Central memory CD8-positive, alpha-beta T cell (primary cell): ENCODE measurements around the gene CUX1.
A peak's percentile ranks its signal among the peaks of the same experiment; 100 is the strongest.

Source experiments
- ATAC-seq: fragments of 150-1000 bp; cut with Tn5 transposase; replicated peaks from 2 replicates; pipeline ENCODE4 v1.10.0; 2022; ENCODE audit warnings: mild to moderate bottlenecking, moderate FRiP score, moderate number of reproducible peaks; ENCODE audit not compliant: poor library complexity, severe bottlenecking; ENCODE audit errors: extremely low read depth
- DNase-seq, 2 donors: peaks; one replicate each; pipeline ENCODE4 v3.0.0; 2021; ENCODE audit warnings: low spot score in 2 of 2
- H3K27ac Mint-ChIP-seq: one replicate; pipeline ENCODE4 v1.8.0; 2022; ENCODE audit warnings: low read depth, mild to moderate bottlenecking, moderate library complexity, mixed read lengths
- H3K27me3 Mint-ChIP-seq: one replicate; pipeline ENCODE4 v1.8.0; 2022; ENCODE audit warnings: mixed read lengths
- H3K36me3 Mint-ChIP-seq: one replicate; pipeline ENCODE4 v1.8.0; 2022; ENCODE audit warnings: mild to moderate bottlenecking, moderate library complexity, mixed read lengths; ENCODE audit not compliant: insufficient read depth
- H3K4me1 Mint-ChIP-seq: one replicate; pipeline ENCODE4 v1.8.0; 2022; ENCODE audit warnings: mixed read lengths
- H3K4me3 Mint-ChIP-seq: one replicate; pipeline ENCODE4 v1.8.0; 2022; ENCODE audit warnings: mild to moderate bottlenecking, moderate library complexity, mixed read lengths
- H3K9me3 Mint-ChIP-seq: one replicate; pipeline ENCODE4 v1.8.0; 2022; ENCODE audit warnings: mixed read lengths

CUX1 gene

DNA sequence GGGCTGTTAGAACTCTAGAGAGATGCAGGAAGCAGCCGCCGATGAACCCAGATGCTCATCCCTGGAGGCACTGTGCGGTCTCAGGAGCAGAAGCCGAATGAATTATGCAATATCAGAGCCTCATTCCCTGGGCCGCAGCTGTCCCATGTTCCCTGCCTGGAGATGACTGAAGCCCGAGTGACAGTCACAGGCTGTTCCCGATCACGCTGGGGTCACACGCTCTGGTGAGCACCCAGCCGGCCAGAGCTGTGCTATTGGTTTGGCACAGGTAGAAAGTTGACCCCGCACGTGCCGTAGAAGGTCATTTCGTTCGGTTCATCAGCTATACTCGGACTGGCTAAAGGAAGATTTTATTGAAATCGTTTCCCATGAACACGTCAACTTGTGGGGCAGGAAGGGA lies 328.7 kb downstream of the CUX1 start:
- Mint-ChIP-seq H3K4me3 (no peak overlapping the region), H3K9me3 (no peaks in the 10 kb centered on the region), H3K27ac (no peak overlapping the region), H3K4me1 (peaks cover 6% of the 10 kb centered on the region), H3K36me3 (peaks cover 4% of the 10 kb centered on the region), H3K27me3 (no peaks in the 10 kb centered on the region)
- ATAC-seq: no peak
- no peak for DNase-seq

GRCh38 chr7:102147008-102147407 lies 329.6 kb downstream of the CUX1 start:
- Mint-ChIP-seq H3K27ac (no peak overlapping the region), H3K4me1 (peaks cover 2% of the 10 kb centered on the region)
- ATAC-seq: no peak

GRCh38 chr7:102148799-102149198 lies 331.4 kb downstream of the CUX1 start:
- DNase-seq (no peak), ATAC-seq (no peak)
- peaks cover 9% of the 10 kb centered on the region for H3K36me3 Mint-ChIP-seq
- H3K4me3 Mint-ChIP-seq: no peak overlapping the region
- no peaks in the 10 kb centered on the region for H3K27me3 Mint-ChIP-seq
- H3K4me1 Mint-ChIP-seq: no peaks in the 10 kb centered on the region
- no peaks in the 10 kb centered on the region for H3K9me3 Mint-ChIP-seq
- no peak overlapping the region for H3K27ac Mint-ChIP-seq

More at GRCh38 chr7:102147008-102147407, 329.6 kb downstream of the CUX1 start:
- no peaks in the 10 kb centered on the region for H3K27me3 Mint-ChIP-seq
- no peak overlapping the region for H3K4me3 Mint-ChIP-seq
- H3K9me3 Mint-ChIP-seq: no peaks in the 10 kb centered on the region
- peaks cover 5% of the 10 kb centered on the region for H3K36me3 Mint-ChIP-seq
- DNase-seq: no peak

GRCh38 chr7:102149416-102149815 lies 332.0 kb downstream of the CUX1 start:
- H3K27ac Mint-ChIP-seq: no peak overlapping the region
- peaks cover 9% of the 10 kb centered on the region for H3K36me3 Mint-ChIP-seq
- no peaks in the 10 kb centered on the region for H3K27me3 Mint-ChIP-seq
- no peaks in the 10 kb centered on the region for H3K4me1 Mint-ChIP-seq
- no peak overlapping the region for H3K4me3 Mint-ChIP-seq
- DNase-seq (no peak), ATAC-seq (no peak)
- no peaks in the 10 kb centered on the region for H3K9me3 Mint-ChIP-seq

DNA sequence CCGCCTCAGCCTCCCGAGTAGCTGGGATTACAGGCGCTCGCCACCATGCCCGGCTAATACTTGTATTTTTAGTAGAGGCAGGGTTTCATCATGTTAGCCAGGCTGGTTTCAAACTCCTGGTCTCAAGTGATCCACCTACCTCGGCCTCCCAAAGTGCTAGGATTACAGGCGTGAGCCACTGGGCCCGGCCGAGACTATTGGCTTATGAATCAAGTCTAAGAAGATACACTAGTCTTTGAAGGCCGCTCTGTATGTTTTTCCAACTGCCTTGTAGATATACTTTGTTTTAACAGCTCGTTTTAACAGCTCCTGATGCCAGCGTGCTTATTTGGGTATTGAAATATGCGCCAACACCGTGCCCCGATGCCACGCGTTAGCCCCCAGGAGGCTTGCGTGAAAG lies 332.8 kb downstream of the CUX1 start:
- no peak for ATAC-seq
- H3K36me3 Mint-ChIP-seq: peaks cover 9% of the 10 kb centered on the region

DNA sequence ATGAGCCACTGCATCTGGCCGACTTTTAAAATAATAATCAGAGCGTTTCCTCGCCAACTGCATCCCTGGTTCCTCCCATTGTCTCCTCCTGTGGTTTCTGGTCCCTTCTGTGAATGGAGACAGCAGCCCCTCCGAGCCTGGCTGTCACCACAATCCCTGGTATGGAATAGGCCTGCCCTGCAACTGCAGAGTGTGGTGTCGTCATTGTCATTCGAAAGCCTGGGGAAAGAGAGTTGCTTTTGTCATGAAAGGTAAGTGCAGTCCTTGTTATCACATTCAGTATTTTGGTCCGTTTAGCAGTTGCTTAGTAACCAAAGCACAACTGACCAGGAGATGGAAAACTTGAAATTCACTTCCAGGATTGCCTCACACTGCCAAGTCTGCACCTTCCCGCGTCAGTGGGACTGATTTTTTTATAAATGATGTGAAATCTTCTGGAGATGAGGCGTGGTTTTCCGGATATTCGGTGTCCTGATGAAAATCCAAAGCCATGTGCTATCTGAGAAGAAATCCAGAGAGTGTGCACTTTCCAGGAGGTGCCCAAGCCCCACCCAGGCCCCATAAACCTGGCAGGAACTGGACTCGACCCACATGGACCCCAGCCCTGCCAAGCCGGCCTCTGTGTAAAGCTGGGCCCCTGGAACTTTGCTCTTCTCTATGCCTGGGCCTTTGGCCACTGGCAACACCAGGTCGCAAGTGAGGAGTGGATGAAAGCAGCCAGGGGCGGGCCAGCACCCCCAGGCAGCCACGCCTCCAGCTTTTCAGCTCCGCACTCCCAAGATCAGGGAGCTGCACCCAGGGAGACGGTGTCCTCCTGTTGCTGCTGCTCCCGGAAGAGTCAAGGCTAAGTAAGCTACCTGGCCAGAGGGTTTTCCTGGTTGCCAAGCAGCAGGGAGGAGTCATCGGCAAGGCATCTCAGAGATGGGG lies 335.5 kb downstream of the CUX1 start:
- no peaks in the 10 kb centered on the region for H3K4me1 Mint-ChIP-seq
- no peaks in the 10 kb centered on the region for H3K27me3 Mint-ChIP-seq
- DNase-seq (no peak), ATAC-seq (no peak)
- no peak overlapping the region for H3K27ac Mint-ChIP-seq
- H3K4me3 Mint-ChIP-seq: no peak overlapping the region
- H3K36me3 Mint-ChIP-seq: peaks cover 11% of the 10 kb centered on the region
- H3K9me3 Mint-ChIP-seq: no peaks in the 10 kb centered on the region

More for the DNA sequence above, 332.8 kb downstream of the CUX1 start:
- no peaks in the 10 kb centered on the region for H3K27me3 Mint-ChIP-seq
- no peak overlapping the region for H3K27ac Mint-ChIP-seq
- H3K9me3 Mint-ChIP-seq: no peaks in the 10 kb centered on the region
- H3K4me3 Mint-ChIP-seq: no peak overlapping the region
- no peak for DNase-seq
- H3K4me1 Mint-ChIP-seq: no peaks in the 10 kb centered on the region

DNA sequence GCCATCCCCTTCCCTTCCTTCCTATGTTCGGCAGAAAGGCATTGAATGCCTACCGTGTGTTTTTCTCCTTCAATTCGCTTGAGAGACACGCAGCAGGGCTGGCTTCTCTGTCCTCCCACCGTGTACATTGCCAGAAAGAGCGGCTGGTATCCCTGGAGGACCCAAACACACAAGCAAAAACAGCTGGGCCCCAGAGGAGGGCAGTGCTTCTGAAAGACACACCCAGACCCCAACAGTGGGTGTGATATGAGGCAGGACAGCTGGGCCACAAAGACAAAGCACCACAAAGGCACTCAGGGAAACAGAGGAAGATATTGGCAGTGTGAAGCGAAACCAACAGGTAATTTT lies 336.1 kb downstream of the CUX1 start:
- ATAC-seq: no peak
- no peak overlapping the region for H3K27ac Mint-ChIP-seq
- H3K9me3 Mint-ChIP-seq: no peaks in the 10 kb centered on the region
- H3K27me3 Mint-ChIP-seq: no peaks in the 10 kb centered on the region
- H3K36me3 Mint-ChIP-seq: peaks cover 13% of the 10 kb centered on the region
- no peaks in the 10 kb centered on the region for H3K4me1 Mint-ChIP-seq
- H3K4me3 Mint-ChIP-seq: no peak overlapping the region
- no peak for DNase-seq

GRCh38 chr7:102154425-102154824 lies 337.0 kb downstream of the CUX1 start:
- Mint-ChIP-seq H3K4me1 (no peaks in the 10 kb centered on the region), H3K36me3 (peaks cover 13% of the 10 kb centered on the region), H3K27me3 (no peaks in the 10 kb centered on the region), H3K27ac (peak overlapping the region; percentile 75), H3K4me3 (no peak overlapping the region), H3K9me3 (no peaks in the 10 kb centered on the region)
- ATAC-seq (no peak), DNase-seq (no peak)

GRCh38 chr7:102155821-102156441 lies 338.5 kb downstream of the CUX1 start:
- no peaks in the 10 kb centered on the region for H3K27me3 Mint-ChIP-seq
- H3K4me3 Mint-ChIP-seq: no peak overlapping the region
- H3K9me3 Mint-ChIP-seq: no peaks in the 10 kb centered on the region
- no peaks in the 10 kb centered on the region for H3K4me1 Mint-ChIP-seq
- H3K36me3 Mint-ChIP-seq: peaks cover 13% of the 10 kb centered on the region
- no peak overlapping the region for H3K27ac Mint-ChIP-seq
- no peak for ATAC-seq
- DNase-seq: no peak

- ATAC-seq: no peak
- Mint-ChIP-seq H3K4me1 (no peaks in the 10 kb centered on the region), H3K9me3 (no peaks in the 10 kb centered on the region), H3K27ac (no peak overlapping the region), H3K36me3 (peaks cover 11% of the 10 kb centered on the region), H3K27me3 (no peaks in the 10 kb centered on the region), H3K4me3 (no peak overlapping the region)
- no peak for DNase-seq
Measured at GRCh38 chr7:102156867-102157266, 339.4 kb downstream of the CUX1 start.

DNA sequence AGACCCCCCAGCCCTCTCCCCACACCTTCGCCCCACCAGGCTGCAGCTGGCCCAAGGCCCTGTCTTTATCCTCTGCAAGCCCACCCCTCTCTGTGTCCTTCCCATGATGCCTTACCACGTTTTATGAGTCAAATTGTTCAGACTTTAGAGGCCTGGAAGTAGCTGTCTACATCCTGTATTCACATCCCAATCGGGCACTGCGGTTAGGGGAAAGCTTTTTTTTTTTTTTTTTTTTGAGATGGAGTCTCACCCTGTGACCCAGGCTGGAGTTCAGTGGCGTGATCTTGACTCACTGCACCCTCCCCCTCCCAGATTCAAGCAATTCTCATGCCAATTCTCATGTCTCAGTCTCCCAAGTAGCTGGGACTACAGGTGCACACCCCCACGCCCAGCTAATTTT lies 347.7 kb downstream of the CUX1 start:
- H3K36me3 Mint-ChIP-seq: peaks cover 8% of the 10 kb centered on the region
- no peaks in the 10 kb centered on the region for H3K27me3 Mint-ChIP-seq
- no peak overlapping the region for H3K27ac Mint-ChIP-seq
- no peaks in the 10 kb centered on the region for H3K4me1 Mint-ChIP-seq
- DNase-seq (no peak), ATAC-seq (no peak)
- no peaks in the 10 kb centered on the region for H3K9me3 Mint-ChIP-seq
- no peak overlapping the region for H3K4me3 Mint-ChIP-seq

DNA sequence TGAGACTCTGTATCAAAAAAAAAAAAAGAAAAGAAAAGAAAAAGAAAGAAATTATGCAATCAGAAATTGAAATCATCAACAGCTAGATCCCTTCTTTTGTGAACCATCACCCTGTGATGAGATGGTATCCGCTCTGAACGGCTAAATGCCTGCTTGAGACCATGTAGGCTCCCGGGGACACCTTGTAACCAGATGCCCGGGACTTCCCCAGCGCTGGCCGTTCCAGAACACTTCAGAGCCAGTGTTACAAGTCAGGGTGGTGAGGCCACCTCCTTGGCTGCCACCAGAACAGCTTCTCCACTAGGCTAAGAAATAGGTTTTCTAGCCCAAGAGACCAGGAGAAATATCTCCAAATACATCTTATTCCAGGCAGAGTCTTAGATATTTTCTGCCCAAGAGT lies 349.8 kb downstream of the CUX1 start:
- ATAC-seq: no peak
- no peak overlapping the region for H3K4me3 Mint-ChIP-seq
- H3K9me3 Mint-ChIP-seq: no peaks in the 10 kb centered on the region
- H3K27ac Mint-ChIP-seq: no peak overlapping the region
- DNase-seq: no peak
- no peaks in the 10 kb centered on the region for H3K4me1 Mint-ChIP-seq
- peaks cover 11% of the 10 kb centered on the region for H3K36me3 Mint-ChIP-seq
- no peaks in the 10 kb centered on the region for H3K27me3 Mint-ChIP-seq
